Measurements from ENCODE around the gene CDH12. TPM values are rescaled to one million over a fixed set of nuclear protein-coding genes. Genes with fewer than 3 reads are reported as not detected.

CDH12 gene
- total RNA-seq, 1 experiment from 2014 or later: not detected

- ChIA-PET CTCF (no interaction called here), RAD21 (ENCODE audit: low non-redundant PET in 1 of 2, low total read pairs in 2 of 2, uncharacterized antibody in 2 of 2, unreplicated experiment in 2 of 2) (no interaction called here), POLR2A (no interaction called here)
- Histone ChIP-seq H3K36me3 (ENCODE audit: control insufficient read depth in 1 of 2, insufficient read depth in 2 of 2, low read length in 2 of 2) (no peaks in the 10 kb centered on the region), H3K9me2 (ENCODE audit: insufficient read depth) (no peaks in the 10 kb centered on the region), H3K27ac (ENCODE audit: low read depth, low read length) (no peak overlapping the region), H3K9me3 (ENCODE audit: control insufficient read depth in 1 of 2, insufficient read depth in 1 of 2, low read depth in 1 of 2, low read length in 2 of 2) (peaks cover 22 to 27% of the 10 kb centered on the region in 2 experiments; a peak in 2 of 4 replicates), H3K27me3 (ENCODE audit: insufficient read depth, low read length) (no peaks in the 10 kb centered on the region), H3K9ac (ENCODE audit: low read length) (no peak overlapping the region), H3K4me2 (ENCODE audit: low read length) (no peak overlapping the region), H3K4me1 (ENCODE audit: control insufficient read depth in 1 of 2, insufficient read depth in 2 of 2, low read length in 2 of 2) (no peaks in the 10 kb centered on the region), H2AFZ (ENCODE audit: low read depth, low read length, poor library complexity, severe bottlenecking) (no peak overlapping the region), H3K79me2 (ENCODE audit: insufficient read depth, low read length) (no peaks in the 10 kb centered on the region), H3K4me3 (replicated peaks in 1 of 2; ENCODE audit: low read depth in 1 of 2, low read length in 2 of 2) (no peak overlapping the region), H4K20me1 (ENCODE audit: insufficient read depth) (no peaks in the 10 kb centered on the region)
- TF ChIP-seq, protein P1, sequence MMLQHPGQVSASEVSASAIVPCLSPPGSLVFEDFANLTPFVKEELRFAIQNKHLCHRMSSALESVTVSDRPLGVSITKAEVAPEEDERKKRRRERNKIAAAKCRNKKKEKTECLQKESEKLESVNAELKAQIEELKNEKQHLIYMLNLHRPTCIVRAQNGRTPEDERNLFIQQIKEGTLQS (IDR thresholded peaks at IDR 0.05): no peak
- TF ChIP-seq RAD21 (IDR thresholded peaks at IDR 0.05; ENCODE audit: low read depth): 0 out of 2 replicates have a peak, but pooled peaks have one; percentile 19
- TF ChIP-seq POLR2AphosphoS5 (IDR thresholded peaks at IDR 0.05; ENCODE audit: low read depth, low read length): no peak
- TF ChIP-seq, protein P2, sequence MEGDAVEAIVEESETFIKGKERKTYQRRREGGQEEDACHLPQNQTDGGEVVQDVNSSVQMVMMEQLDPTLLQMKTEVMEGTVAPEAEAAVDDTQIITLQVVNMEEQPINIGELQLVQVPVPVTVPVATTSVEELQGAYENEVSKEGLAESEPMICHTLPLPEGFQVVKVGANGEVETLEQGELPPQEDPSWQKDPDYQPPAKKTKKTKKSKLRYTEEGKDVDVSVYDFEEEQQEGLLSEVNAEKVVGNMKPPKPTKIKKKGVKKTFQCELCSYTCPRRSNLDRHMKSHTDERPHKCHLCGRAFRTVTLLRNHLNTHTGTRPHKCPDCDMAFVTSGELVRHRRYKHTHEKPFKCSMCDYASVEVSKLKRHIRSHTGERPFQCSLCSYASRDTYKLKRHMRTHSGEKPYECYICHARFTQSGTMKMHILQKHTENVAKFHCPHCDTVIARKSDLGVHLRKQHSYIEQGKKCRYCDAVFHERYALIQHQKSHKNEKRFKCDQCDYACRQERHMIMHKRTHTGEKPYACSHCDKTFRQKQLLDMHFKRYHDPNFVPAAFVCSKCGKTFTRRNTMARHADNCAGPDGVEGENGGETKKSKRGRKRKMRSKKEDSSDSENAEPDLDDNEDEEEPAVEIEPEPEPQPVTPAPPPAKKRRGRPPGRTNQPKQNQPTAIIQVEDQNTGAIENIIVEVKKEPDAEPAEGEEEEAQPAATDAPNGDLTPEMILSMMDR (IDR thresholded peaks at IDR 0.05 in 2 of 3, conservative IDR thresholded peaks at IDR 0.05 in 1 of 3; ENCODE audit: borderline replicate concordance in 1 of 3, insufficient read depth in 1 of 3, low read depth in 2 of 3, low read length in 2 of 3): peak in 1 of 3 experiments; percentile 29; a peak in 1 of 6 replicates
- DNase-seq (ENCODE audit: low read depth, low spot score) (no peak), ATAC-seq (no peak)
- BruUV-seq (replicated peaks): no TSS peak
- intact Hi-C loops (cut with micrococcal nuclease): no loop called here
Observed at GRCh38 chr5:21802869-21803490, 1050.2 kb downstream of the CDH12 start.

DNA sequence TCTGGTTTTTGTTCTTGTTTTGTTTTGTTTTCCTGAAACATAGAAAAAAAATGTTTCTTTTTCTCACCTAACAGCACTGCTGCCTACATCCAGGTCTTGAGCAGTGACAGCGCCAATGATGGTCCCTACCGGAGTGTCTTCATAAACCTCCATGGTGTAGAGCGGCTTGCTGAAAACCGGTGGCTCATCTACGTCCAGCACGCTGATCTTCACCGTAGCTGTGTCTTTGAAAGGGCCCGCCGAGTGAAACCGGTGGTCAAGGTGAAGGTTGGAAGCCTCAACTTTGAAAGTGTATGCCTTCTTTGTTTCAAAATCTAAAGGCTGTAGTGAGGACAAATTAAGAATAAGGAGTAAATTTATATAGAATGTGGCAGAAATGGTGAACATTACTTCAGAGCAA lies 1051.0 kb downstream of the CDH12 start:
- Histone ChIP-seq H3K79me2 (ENCODE audit: insufficient read depth, low read length) (no peaks in the 10 kb centered on the region), H3K9me3 (ENCODE audit: control insufficient read depth in 1 of 2, insufficient read depth in 1 of 2, low read depth in 1 of 2, low read length in 2 of 2) (peaks cover 14 to 22% of the 10 kb centered on the region in 2 experiments; a peak in 2 of 4 replicates), H3K36me3 (ENCODE audit: control insufficient read depth in 1 of 2, insufficient read depth in 2 of 2, low read length in 2 of 2) (no peaks in the 10 kb centered on the region), H3K4me1 (ENCODE audit: control insufficient read depth in 1 of 2, insufficient read depth in 2 of 2, low read length in 2 of 2) (no peaks in the 10 kb centered on the region), H3K27me3 (ENCODE audit: insufficient read depth, low read length) (no peaks in the 10 kb centered on the region), H4K20me1 (ENCODE audit: insufficient read depth) (no peaks in the 10 kb centered on the region), H3K4me2 (ENCODE audit: low read length) (no peak overlapping the region), H3K27ac (ENCODE audit: low read depth, low read length) (no peak overlapping the region), H3K9me2 (ENCODE audit: insufficient read depth) (no peaks in the 10 kb centered on the region), H3K4me3 (replicated peaks in 1 of 2; ENCODE audit: low read depth in 1 of 2, low read length in 2 of 2) (no peak overlapping the region), H3K9ac (ENCODE audit: low read length) (no peak overlapping the region), H2AFZ (ENCODE audit: low read depth, low read length, poor library complexity, severe bottlenecking) (no peak overlapping the region)
- ATAC-seq: no peak
- no TSS peak for BruUV-seq (replicated peaks)
- ChIA-PET RAD21 (ENCODE audit: low non-redundant PET in 1 of 2, low total read pairs in 2 of 2, uncharacterized antibody in 2 of 2, unreplicated experiment in 2 of 2) (no interaction called here), POLR2A (no interaction called here), CTCF (no interaction called here)
- no peak for DNase-seq (ENCODE audit: low read depth, low spot score)
- intact Hi-C loops (cut with micrococcal nuclease): no loop called here
- TF ChIP-seq RAD21 (IDR thresholded peaks at IDR 0.05; ENCODE audit: low read depth): no peak
- TF ChIP-seq, protein P2 (IDR thresholded peaks at IDR 0.05 in 2 of 3, conservative IDR thresholded peaks at IDR 0.05 in 1 of 3; ENCODE audit: borderline replicate concordance in 1 of 3, insufficient read depth in 1 of 3, low read depth in 2 of 3, low read length in 2 of 3): no peak
- no peak for TF ChIP-seq POLR2A (IDR thresholded peaks at IDR 0.05; ENCODE audit: borderline replicate concordance, extremely low read depth, insufficient read depth, insufficient read length)
- TF ChIP-seq TCF7L2 (IDR thresholded peaks at IDR 0.05; ENCODE audit: borderline replicate concordance, extremely low read depth, insufficient read depth, insufficient read length): no peak
- TF ChIP-seq FOSL1 (IDR thresholded peaks at IDR 0.05; ENCODE audit: low read depth): no peak
- no peak for TF ChIP-seq MAX (IDR thresholded peaks at IDR 0.05)
- no peak for TF ChIP-seq SRF (IDR thresholded peaks at IDR 0.05; ENCODE audit: low read depth)
- no peak for TF ChIP-seq CBX3 (IDR thresholded peaks at IDR 0.05; ENCODE audit: low read depth)
- TF ChIP-seq EZH2 (IDR thresholded peaks at IDR 0.05): no peak
- TF ChIP-seq, protein P1 (IDR thresholded peaks at IDR 0.05): no peak
- no peak for TF ChIP-seq EGR1 (IDR thresholded peaks at IDR 0.05; ENCODE audit: low read depth)
- no peak for TF ChIP-seq ELF1 (IDR thresholded peaks at IDR 0.05; ENCODE audit: borderline replicate concordance, low read depth)
- no peak for TF ChIP-seq JUND (IDR thresholded peaks at IDR 0.05)
- TF ChIP-seq POLR2AphosphoS5 (IDR thresholded peaks at IDR 0.05; ENCODE audit: low read depth, low read length): no peak
- TF ChIP-seq YY1 (IDR thresholded peaks at IDR 0.05; ENCODE audit: extremely low read depth, insufficient replicate concordance, low read depth, low read length): no peak
